KBM-7 (cell line): ENCODE data around the gene NFE2L3.

ENCODE experiments used
- DNase-seq: peaks from one replicate; pipeline ENCODE4 v3.0.0-alpha.2; 2015
- in situ Hi-C: fragments of 300-500 bp; cut with MboI; formaldehyde crosslinking; loops from 2 replicates; pipeline ENCODE4 v1.14.3; 2020; ENCODE audit warnings: low sequenced_read_pairs, low pct_unique_long_range_greater_than_20kb, mixed read lengths

NFE2L3 gene

GRCh38 chr7:26195182-26195581, 43.2 kb downstream of the NFE2L3 start:
- in situ Hi-C loops, result no loop called here
- DNase-seq, result no peak

GRCh38 chr7:26195867-26196657, 44.1 kb downstream of the NFE2L3 start:
- DNase-seq, result no peak

GRCh38 chr7:26197153-26198115, 45.4 kb downstream of the NFE2L3 start:
- in situ Hi-C loops, result no loop called here
- DNase-seq, result peak; percentile 74

More at GRCh38 chr7:26195867-26196657, 44.1 kb downstream of the NFE2L3 start:
- in situ Hi-C loops, result no loop called here

- peak; percentile 77 for DNase-seq
- in situ Hi-C loops, result no loop called here
Measured at GRCh38 chr7:26198133-26198780, 46.3 kb downstream of the NFE2L3 start.

- in situ Hi-C loops, result no loop called here
- DNase-seq, result no peak
Measured at GRCh38 chr7:26198781-26199169, 46.8 kb downstream of the NFE2L3 start.

- peak; percentile 80 for DNase-seq
- in situ Hi-C loops, result no loop called here
Measured at GRCh38 chr7:26199301-26200037, 47.5 kb downstream of the NFE2L3 start.

GRCh38 chr7:26200038-26200443, 48.0 kb downstream of the NFE2L3 start:
- peak; percentile 82 for DNase-seq
- in situ Hi-C loops, result no loop called here

- in situ Hi-C loops, result no loop called here
- peak; percentile 99 for DNase-seq
Measured at GRCh38 chr7:26200444-26201246, 48.6 kb downstream of the NFE2L3 start, which contains the start of gene HNRNPA2B1. Gene HNRNPA2B1, minus strand, starts transcription at chr7:26200746. Its CDS starts 169 bp downstream, at chr7:26200577.

GRCh38 chr7:26201247-26202018, 49.4 kb downstream of the NFE2L3 start, which contains the start of gene CBX3:
Gene CBX3, plus strand, starts transcription at chr7:26201745. Its CDS starts 1,254 bp downstream, at chr7:26202999.
- in situ Hi-C loops, result no loop called here
- peak; percentile 96 for DNase-seq

GRCh38 chr7:26202019-26202990, 50.3 kb downstream of the NFE2L3 start:
- DNase-seq, result peak; percentile 69
- in situ Hi-C loops, result no loop called here

GRCh38 chr7:26203016-26203415, 51.0 kb downstream of the NFE2L3 start:
- in situ Hi-C loops, result no loop called here
- no peak for DNase-seq

- in situ Hi-C loops, result no loop called here
- no peak for DNase-seq
Measured at GRCh38 chr7:26208040-26208439, 56.0 kb downstream of the NFE2L3 start.

GRCh38 chr7:26212921-26213718, 61.1 kb downstream of the NFE2L3 start:
- no peak for DNase-seq
- in situ Hi-C loops, result no loop called here

GRCh38 chr7:26213807-26214515, 62.0 kb downstream of the NFE2L3 start:
- in situ Hi-C loops, result no loop called here
- DNase-seq, result peak; percentile 54

- in situ Hi-C loops, result no loop called here
Measured at GRCh38 chr7:26216049-26216448, 64.1 kb downstream of the NFE2L3 start.

More at GRCh38 chr7:26216049-26216448, 64.1 kb downstream of the NFE2L3 start:
- no peak for DNase-seq
